ENCODE measurements around the gene ZNF714. TPM values are rescaled to one million over a fixed set of nuclear protein-coding genes. Genes with fewer than 3 reads are reported as not detected.

Gene ZNF714
- total and polyA plus RNA-seq, 8 donors = 1.1 to 22.4 (median 2.7) TPM

DNA sequence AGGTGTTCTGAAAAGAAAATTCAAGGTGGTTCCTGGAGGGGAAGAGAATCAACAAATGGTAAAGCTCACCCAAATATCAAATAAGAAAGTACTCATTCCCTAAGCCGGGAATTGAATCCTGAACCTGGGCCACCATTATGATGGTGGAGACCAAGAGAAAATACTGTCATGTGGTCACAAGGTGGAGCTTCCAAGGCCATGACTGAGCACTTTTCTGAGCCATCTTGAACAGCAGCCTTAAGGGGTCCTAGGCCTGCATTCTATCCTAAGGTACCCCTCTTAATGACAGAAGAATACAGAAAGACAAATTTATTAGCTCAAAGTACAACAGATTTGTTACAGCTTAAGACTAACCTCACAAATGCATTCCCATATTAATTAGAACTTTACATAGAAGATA is 69.5 kb downstream of the ZNF714 start:
- 94 to 100% (median 97%) methylated on average over 1 of the region's 1 CpG for WGBS, 5 donors
- Histone ChIP-seq H3K4me3 (no peak overlapping the region), H3K4me1 (no peaks in the 10 kb centered on the region), H3K36me3 (peaks cover 15 to 80% (median 74%) of the 10 kb centered on the region in 4 donors), H3K27ac (no peak overlapping the region), H3K27me3 (no peaks in the 10 kb centered on the region), H3K9me3 (no peaks in the 10 kb centered on the region)
- no peak for DNase-seq
- intact Hi-C loops (cut with DNase I; ENCODE audit: low total_unique reads) = no loop called here
- no peak for TF ChIP-seq CTCF (IDR thresholded peaks at IDR 0.05)
- TF ChIP-seq EP300 (IDR thresholded peaks at IDR 0.05) = no peak
- no peak for TF ChIP-seq POLR2A (IDR thresholded peaks at IDR 0.05)
- TF ChIP-seq POLR2AphosphoS5 (IDR thresholded peaks at IDR 0.05) = no peak

- intact Hi-C loops (cut with DNase I; ENCODE audit: low total_unique reads) = no loop called here
- peaks cover 0 to 25% (median 8%) of the 10 kb centered on the region in 4 donors for H3K9me3 ChIP-seq
- H3K4me3 ChIP-seq = no peak overlapping the region
- no peak overlapping the region for H3K27ac ChIP-seq
- TF ChIP-seq CTCF (IDR thresholded peaks at IDR 0.05) (no peak), POLR2A (IDR thresholded peaks at IDR 0.05) (no peak), POLR2AphosphoS5 (IDR thresholded peaks at IDR 0.05) (no peak), EP300 (IDR thresholded peaks at IDR 0.05) (no peak)
- DNase-seq = no peak
- 89 to 97% (median 97%) methylated on average over 1 of the region's 1 CpG for WGBS, 5 donors
- no peaks in the 10 kb centered on the region for H3K4me1 ChIP-seq
- peaks cover 0 to 44% (median 36%) of the 10 kb centered on the region in 4 donors for H3K36me3 ChIP-seq
- no peaks in the 10 kb centered on the region for H3K27me3 ChIP-seq
These were observed 76.6 kb downstream of the ZNF714 start for GRCh38 chr19:21158523-21159135.

DNA sequence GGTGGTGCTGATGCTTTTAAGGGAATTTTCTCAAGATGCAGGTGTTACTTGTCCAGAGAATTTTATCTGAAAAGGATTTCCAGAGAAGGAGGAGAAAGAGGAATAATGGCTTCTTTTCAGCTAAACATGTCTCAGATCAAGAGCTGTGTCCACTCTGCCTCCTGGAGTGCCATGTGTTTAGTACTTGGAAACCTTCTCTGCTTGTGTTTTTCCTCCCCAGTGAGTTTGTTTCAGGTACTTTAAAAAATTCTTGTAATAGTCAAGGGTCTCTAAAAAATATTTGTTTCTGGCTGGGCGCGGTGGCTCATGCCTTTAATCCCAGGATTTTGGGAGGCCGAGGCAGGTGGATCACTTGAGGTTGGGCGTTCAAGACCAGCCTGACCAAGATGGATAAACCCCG is 82.5 kb downstream of the ZNF714 start:
- no peak for DNase-seq
- WGBS, 5 donors = 95 to 100% (median 97%) methylated on average over 5 of the region's 5 CpGs
- peaks cover 6 to 67% (median 62%) of the 10 kb centered on the region in 4 donors for H3K36me3 ChIP-seq
- H3K27me3 ChIP-seq = no peaks in the 10 kb centered on the region
- H3K4me1 ChIP-seq = no peaks in the 10 kb centered on the region
- peaks cover 0 to 6% (median under 1%) of the 10 kb centered on the region in 4 donors for H3K9me3 ChIP-seq
- no peak overlapping the region for H3K4me3 ChIP-seq
- intact Hi-C loops (cut with DNase I; ENCODE audit: low total_unique reads) = no loop called here
- H3K27ac ChIP-seq = no peak overlapping the region
- TF ChIP-seq EP300 (IDR thresholded peaks at IDR 0.05) = no peak
- TF ChIP-seq CTCF (IDR thresholded peaks at IDR 0.05) = no peak

DNA sequence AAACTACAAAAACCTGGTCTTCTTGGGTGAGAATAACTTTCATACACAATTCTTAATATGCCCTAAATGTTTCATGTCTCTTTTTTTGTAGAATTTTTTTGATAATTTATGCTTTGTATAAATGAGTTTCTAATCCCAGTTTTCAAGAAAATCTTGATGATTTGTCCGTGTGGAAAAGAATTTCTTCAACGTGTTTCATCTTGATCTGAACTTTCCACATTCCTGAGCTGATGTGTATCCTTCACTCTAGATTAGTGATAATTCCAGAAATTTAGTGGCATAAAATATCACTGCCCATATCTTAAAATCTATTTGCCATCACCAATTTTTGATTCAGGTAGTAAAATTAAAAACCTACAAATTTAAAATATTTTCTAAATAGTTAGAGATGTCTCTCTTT is 84.4 kb downstream of the ZNF714 start:
- WGBS, 5 donors = 84 to 96% (median 91%) methylated on average over 2 of the region's 2 CpGs
- peaks cover 14 to 84% (median 76%) of the 10 kb centered on the region in 4 donors for H3K36me3 ChIP-seq
- intact Hi-C loops (cut with DNase I; ENCODE audit: low total_unique reads) = no loop called here

More for the DNA sequence above, 84.4 kb downstream of the ZNF714 start:
- Histone ChIP-seq H3K4me1 (no peaks in the 10 kb centered on the region), H3K27ac (no peak overlapping the region), H3K4me3 (no peak overlapping the region), H3K9me3 (peaks cover 0 to 4% (median 0%) of the 10 kb centered on the region in 4 donors), H3K27me3 (no peaks in the 10 kb centered on the region)
- no peak for DNase-seq
- no peak for TF ChIP-seq POLR2A (IDR thresholded peaks at IDR 0.05)
- TF ChIP-seq POLR2AphosphoS5 (IDR thresholded peaks at IDR 0.05) = no peak
- no peak for TF ChIP-seq CTCF (IDR thresholded peaks at IDR 0.05)

Small RNA genes within 50 kb of the gene (small RNA-seq; reads per million reads assigned to genes)
- gene RNA5SP469 = 0.07 to 0.20 (median 0.15) reads per million in 4 donors

Other genes starting within 250 kb of the ZNF714 start
- 10 to 100 TPM in 3 of 5 donors, 1 to 10 TPM in 2; 4.1 to 25.9 (median 15.8) TPM for gene ZNF85, start 159.0 kb upstream of the ZNF714 start, total RNA-seq
- 1 to 10 TPM; 6.5 to 8.3 (median 7.3) TPM for gene ZNF85, start 159.0 kb upstream of the ZNF714 start, polyA plus RNA-seq
- gene ZNF430, start 61.5 kb upstream of the ZNF714 start, total RNA-seq = 10 to 100 TPM in 2 of 5 donors, 1 to 10 TPM in 3; 3.1 to 68.0 (median 4.7) TPM
- 1 to 10 TPM; 1.8 to 4.1 (median 2.1) TPM for gene ZNF430, start 61.5 kb upstream of the ZNF714 start, polyA plus RNA-seq
- 10 to 100 TPM in 2 of 5 donors, 1 to 10 TPM in 3; 5.2 to 55.4 (median 5.8) TPM for gene ZNF431, start 59.8 kb downstream of the ZNF714 start, total RNA-seq
- gene ZNF431, start 59.8 kb downstream of the ZNF714 start, polyA plus RNA-seq = 10 to 100 TPM in 1 of 3 donors, 1 to 10 TPM in 2; 2.0 to 12.3 (median 5.7) TPM
- 10 to 100 TPM in 4 of 5 donors, under 1 TPM in 1; 0.87 to 58.3 (median 43.5) TPM for gene ZNF708, start 247.2 kb downstream of the ZNF714 start, total RNA-seq
- gene ZNF708, start 247.2 kb downstream of the ZNF714 start, polyA plus RNA-seq = 1 to 10 TPM; 2.4 to 3.5 (median 2.7) TPM